ENCODE data around the gene B4GALNT4.

The B4GALNT4 gene

DNA sequence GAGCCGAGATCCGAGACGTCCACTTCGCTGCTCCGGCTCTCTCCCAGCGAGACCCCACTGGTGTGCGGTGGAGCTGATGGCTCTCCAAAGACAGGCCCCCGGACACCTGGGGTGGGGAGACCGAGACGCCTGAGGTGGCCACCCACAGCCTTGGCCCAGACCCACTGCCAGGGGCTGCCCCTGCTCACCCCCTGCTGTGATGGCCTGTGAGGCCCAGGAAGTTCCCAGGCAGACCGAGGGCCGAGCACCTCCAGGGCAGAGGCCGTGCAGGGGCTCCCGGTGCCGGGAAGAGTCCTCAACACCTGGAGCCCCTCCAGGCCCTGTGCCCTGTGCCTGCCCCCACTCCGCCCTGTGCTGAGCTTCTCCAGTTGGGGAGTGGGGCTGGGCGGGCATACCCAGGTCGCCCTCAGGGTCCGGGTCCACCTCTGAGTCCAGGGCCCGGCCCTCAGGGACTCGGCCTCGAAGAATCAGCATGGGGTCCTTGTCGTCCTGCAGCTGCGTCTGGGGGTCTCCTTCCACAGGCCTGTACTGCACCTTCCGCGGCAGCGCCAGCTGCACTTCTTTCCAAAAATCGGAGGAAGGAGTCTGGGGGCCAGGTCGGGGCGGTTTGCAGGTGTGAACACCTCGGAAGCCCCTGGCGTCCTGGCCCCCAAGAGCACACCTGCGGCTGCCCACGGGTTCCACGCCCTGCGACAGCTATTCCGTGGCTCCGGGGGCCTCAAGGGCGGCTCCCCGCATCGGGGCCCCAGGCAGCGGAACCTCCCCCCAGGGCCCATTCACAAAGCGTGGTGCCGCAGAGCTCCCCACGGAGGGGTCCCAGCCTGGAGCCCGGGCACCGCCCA is 36.9 kb downstream of the B4GALNT4 start:
- 86% methylated on average over 47 of the region's 47 CpGs for WGBS
- peak overlapping the region; percentile 18 to 25 for H2BK12ac ChIP-seq (ENCODE audit: low read length in 2 of 2)

DNA sequence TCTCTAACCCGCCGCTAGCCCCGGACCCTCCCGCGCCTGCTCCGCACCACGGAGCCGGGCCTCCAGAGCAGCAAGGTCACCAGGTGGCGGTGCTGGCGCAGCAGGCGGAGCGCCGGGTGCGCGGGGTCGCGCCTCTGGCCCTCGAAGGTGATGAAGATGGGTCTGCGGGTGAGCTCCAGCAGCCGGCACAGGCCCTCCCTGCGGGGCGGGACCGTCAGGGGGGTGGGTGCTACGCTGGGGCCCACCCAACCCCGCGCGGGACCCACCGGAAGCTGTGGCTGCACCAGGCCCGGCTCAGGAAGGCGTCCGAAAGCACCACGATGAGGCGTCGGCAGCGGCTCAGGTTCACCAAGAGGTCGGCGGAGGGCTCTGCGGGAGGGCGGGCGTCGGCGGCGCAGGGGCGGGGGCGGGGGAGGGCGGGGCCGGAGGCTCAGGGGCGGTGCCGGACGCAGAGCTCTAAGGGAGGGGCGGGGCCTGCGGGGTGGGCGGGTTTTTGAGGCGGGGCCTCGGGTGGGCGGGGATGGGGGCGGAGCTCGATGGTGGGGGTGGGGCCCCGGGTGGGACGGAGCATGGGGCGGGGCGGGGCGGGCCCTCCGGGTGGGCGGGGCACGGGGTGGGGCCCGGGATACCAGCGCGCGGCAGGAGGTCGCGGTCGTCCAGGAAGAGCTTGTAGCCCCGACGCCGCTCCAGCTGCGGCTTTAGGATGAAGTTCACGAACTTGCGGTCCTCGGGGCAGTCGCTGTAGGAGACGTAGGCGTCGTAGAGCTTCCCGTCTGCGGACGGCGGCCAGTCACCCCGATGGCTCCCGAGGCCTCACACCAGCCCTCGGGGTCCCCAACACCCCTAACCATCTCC is 37.7 kb downstream of the B4GALNT4 start:
- peaks cover 0 to 7% of the 10 kb centered on the region in 2 experiments for H3K27me3 ChIP-seq (ENCODE audit: control insufficient read depth in 1 of 2, insufficient read depth in 1 of 2, low read length in 2 of 2)
- peak overlapping the region; percentile 43 for H2BK120ac ChIP-seq (ENCODE audit: low read depth, low read length)
- H2BK5ac ChIP-seq (ENCODE audit: low read depth, low read length, poor library complexity, severe bottlenecking), result no peak overlapping the region
- 16% methylated on average over 37 of the region's 91 CpGs for WGBS
- H2AFZ ChIP-seq (ENCODE audit: low read depth, low read length), result peak overlapping the region; percentile 83
- peaks cover 0 to 31% of the 10 kb centered on the region in 2 experiments for H3K36me3 ChIP-seq (ENCODE audit: control insufficient read depth in 1 of 2, insufficient read depth in 2 of 2, low read depth in 1 of 2, low read length in 2 of 2)
- no peak overlapping the region for H3K23ac ChIP-seq (ENCODE audit: low read length in 2 of 2)
- peak overlapping the region; percentile 70 to 79 for H3K4ac ChIP-seq (ENCODE audit: low read depth in 1 of 2, low read length in 2 of 2)
- peak overlapping the region; percentile 67 to 82 for H3K4me3 ChIP-seq (ENCODE audit: insufficient read depth in 1 of 2, low read depth in 1 of 2, low read length in 2 of 2)
- H2BK12ac ChIP-seq (ENCODE audit: low read length in 2 of 2), result peak overlapping the region in 1 of 2 experiments; percentile 90
- peak overlapping the region; percentile 86 for H4K91ac ChIP-seq (ENCODE audit: low read length)
- no peak overlapping the region for H3K27ac ChIP-seq (ENCODE audit: low read length, poor library complexity, severe bottlenecking)
- peak overlapping the region; percentile 86 for H4K8ac ChIP-seq (ENCODE audit: low read length)
- H2AK5ac ChIP-seq (ENCODE audit: low read length, severe bottlenecking), result peak overlapping the region; percentile 78
- H3K9me3 ChIP-seq (ENCODE audit: control insufficient read depth, low read length), result no peaks in the 10 kb centered on the region
- peaks cover 4% of the 10 kb centered on the region for H3K79me1 ChIP-seq (replicated peaks; ENCODE audit: low read length, poor library complexity, severe bottlenecking)
- H2BK15ac ChIP-seq (ENCODE audit: low read depth, poor library complexity, severe bottlenecking), result peak overlapping the region; percentile 93
- H3K4me2 ChIP-seq (ENCODE audit: low read length, poor library complexity, severe bottlenecking), result peak overlapping the region; percentile 87
- H3K14ac ChIP-seq (ENCODE audit: low read length in 2 of 2), result peak overlapping the region in 1 of 2 experiments; percentile 84
- H3K4me1 ChIP-seq (ENCODE audit: control insufficient read depth, insufficient read depth, low read depth, low read length), result peaks cover 49% of the 10 kb centered on the region
- peak overlapping the region; percentile 88 to 94 for H3K18ac ChIP-seq (ENCODE audit: low read depth in 1 of 2, low read length in 2 of 2)
- peak overlapping the region; percentile 72 for H3K9ac ChIP-seq (ENCODE audit: low read length)
- peak; percentile 72 for DNase-seq

More for the DNA sequence above, 36.9 kb downstream of the B4GALNT4 start:
- H3K27ac ChIP-seq (ENCODE audit: low read length, poor library complexity, severe bottlenecking), result no peak overlapping the region
- peaks cover 4% of the 10 kb centered on the region for H3K79me1 ChIP-seq (replicated peaks; ENCODE audit: low read length, poor library complexity, severe bottlenecking)
- peak overlapping the region; percentile 78 for H2AK5ac ChIP-seq (ENCODE audit: low read length, severe bottlenecking)
- H3K9ac ChIP-seq (ENCODE audit: low read length), result peak overlapping the region; percentile 72
- peak overlapping the region; percentile 86 for H4K8ac ChIP-seq (ENCODE audit: low read length)
- H3K4me1 ChIP-seq (ENCODE audit: control insufficient read depth, insufficient read depth, low read depth, low read length), result peaks cover 47% of the 10 kb centered on the region
- H3K14ac ChIP-seq (ENCODE audit: low read length in 2 of 2), result peak overlapping the region in 1 of 2 experiments; percentile 84
- H3K36me3 ChIP-seq (ENCODE audit: control insufficient read depth in 1 of 2, insufficient read depth in 2 of 2, low read depth in 1 of 2, low read length in 2 of 2), result peaks cover 0 to 31% of the 10 kb centered on the region in 2 experiments
- peak overlapping the region; percentile 93 for H2BK15ac ChIP-seq (ENCODE audit: low read depth, poor library complexity, severe bottlenecking)
- no peak for DNase-seq
- H3K4ac ChIP-seq (ENCODE audit: low read depth in 1 of 2, low read length in 2 of 2), result peak overlapping the region; percentile 70 to 75
- H4K91ac ChIP-seq (ENCODE audit: low read length), result peak overlapping the region; percentile 86
- peak overlapping the region; percentile 67 to 82 for H3K4me3 ChIP-seq (ENCODE audit: insufficient read depth in 1 of 2, low read depth in 1 of 2, low read length in 2 of 2)
- H2BK120ac ChIP-seq (ENCODE audit: low read depth, low read length), result no peak overlapping the region
- no peak overlapping the region for H3K23ac ChIP-seq (ENCODE audit: low read length in 2 of 2)
- H2BK5ac ChIP-seq (ENCODE audit: low read depth, low read length, poor library complexity, severe bottlenecking), result no peak overlapping the region
- H2AFZ ChIP-seq (ENCODE audit: low read depth, low read length), result peak overlapping the region; percentile 83
- H3K18ac ChIP-seq (ENCODE audit: low read depth in 1 of 2, low read length in 2 of 2), result peak overlapping the region; percentile 88 to 94
- peaks cover 0 to 7% of the 10 kb centered on the region in 2 experiments for H3K27me3 ChIP-seq (ENCODE audit: control insufficient read depth in 1 of 2, insufficient read depth in 1 of 2, low read length in 2 of 2)
- no peaks in the 10 kb centered on the region for H3K9me3 ChIP-seq (ENCODE audit: control insufficient read depth, low read length)
- H3K4me2 ChIP-seq (ENCODE audit: low read length, poor library complexity, severe bottlenecking), result peak overlapping the region; percentile 87

DNA sequence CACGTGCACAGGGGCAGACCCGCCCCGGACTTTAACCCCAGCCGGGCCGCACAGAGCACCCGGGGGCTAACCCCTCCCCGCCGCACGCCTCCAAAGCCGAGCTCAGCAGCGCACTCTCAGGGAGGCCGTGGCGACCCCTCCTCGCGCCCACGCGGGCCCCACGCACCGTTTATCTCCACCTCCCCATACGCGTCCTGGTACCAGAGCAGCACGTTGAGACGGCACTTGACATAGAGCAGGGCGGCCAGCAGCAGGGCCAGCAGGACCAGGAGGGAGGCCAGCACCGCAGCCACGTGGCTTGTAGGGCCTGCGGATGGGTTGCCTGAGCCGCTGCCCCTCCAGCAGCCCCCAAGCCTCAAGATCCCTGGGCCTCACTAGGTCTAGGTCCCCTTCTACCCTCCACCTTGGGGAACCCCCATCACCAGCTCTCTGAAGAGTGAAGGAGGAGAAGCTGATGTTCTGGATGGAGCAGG is 38.4 kb downstream of the B4GALNT4 start:
- Histone ChIP-seq H2BK120ac (ENCODE audit: low read depth, low read length) (peak overlapping the region; percentile 27), H3K23ac (ENCODE audit: low read length in 2 of 2) (no peak overlapping the region), H2BK15ac (ENCODE audit: low read depth, poor library complexity, severe bottlenecking) (peak overlapping the region; percentile 53), H3K27ac (ENCODE audit: low read length, poor library complexity, severe bottlenecking) (no peak overlapping the region), H3K4me1 (ENCODE audit: control insufficient read depth, insufficient read depth, low read depth, low read length) (peaks cover 50% of the 10 kb centered on the region), H3K27me3 (ENCODE audit: control insufficient read depth in 1 of 2, insufficient read depth in 1 of 2, low read length in 2 of 2) (peaks cover 0 to 7% of the 10 kb centered on the region in 2 experiments), H3K18ac (ENCODE audit: low read depth in 1 of 2, low read length in 2 of 2) (peak overlapping the region; percentile 76 to 79), H2AK5ac (ENCODE audit: low read length, severe bottlenecking) (peak overlapping the region; percentile 10), H4K8ac (ENCODE audit: low read length) (no peak overlapping the region), H2BK12ac (ENCODE audit: low read length in 2 of 2) (peak overlapping the region in 1 of 2 experiments; percentile 90), H3K4me3 (ENCODE audit: insufficient read depth in 1 of 2, low read depth in 1 of 2, low read length in 2 of 2) (no peak overlapping the region), H3K9ac (ENCODE audit: low read length) (no peak overlapping the region), H3K4me2 (ENCODE audit: low read length, poor library complexity, severe bottlenecking) (no peak overlapping the region), H3K4ac (ENCODE audit: low read depth in 1 of 2, low read length in 2 of 2) (peak overlapping the region in 1 of 2 experiments; percentile 79), H3K36me3 (ENCODE audit: control insufficient read depth in 1 of 2, insufficient read depth in 2 of 2, low read depth in 1 of 2, low read length in 2 of 2) (peaks cover 0 to 31% of the 10 kb centered on the region in 2 experiments), H2BK5ac (ENCODE audit: low read depth, low read length, poor library complexity, severe bottlenecking) (no peak overlapping the region), H3K79me1 (replicated peaks; ENCODE audit: low read length, poor library complexity, severe bottlenecking) (peaks cover 4% of the 10 kb centered on the region), H3K14ac (ENCODE audit: low read length in 2 of 2) (peak overlapping the region in 1 of 2 experiments; percentile 83), H4K91ac (ENCODE audit: low read length) (peak overlapping the region; percentile 1), H2AFZ (ENCODE audit: low read depth, low read length) (peak overlapping the region; percentile 18), H3K9me3 (ENCODE audit: control insufficient read depth, low read length) (no peaks in the 10 kb centered on the region)
- WGBS, result 78% methylated on average over 24 of the region's 28 CpGs
- DNase-seq, result no peak

Measured in mesenchymal stem cell (in vitro differentiated cells and primary cell).